AG09309 (cell line): ENCODE results near the gene RAD51B.

Source experiments
- DNase-seq: peaks from one replicate; pipeline ENCODE4 v3.0.0-alpha.2; 2010; ENCODE audit warnings: low read depth
- H3K4me3 ChIP-seq: 2 replicates; pipeline ENCODE4 v1.5.1; 2011; ENCODE audit warnings: mild to moderate bottlenecking, low read depth, low read length, moderate library complexity; ENCODE audit not compliant: control insufficient read depth
- CTCF ChIP-seq: IDR thresholded peaks from 2 replicates; pipeline ENCODE4 v1.5.1; 2011; ENCODE audit warnings: mild to moderate bottlenecking, low read depth, low read length, inconsistent platforms; ENCODE audit not compliant: insufficient read depth, control insufficient read depth; ENCODE audit errors: missing control alignments

The RAD51B gene

GRCh38 chr14:68747393-68747792 lies 927.8 kb downstream of the RAD51B start:
- TF ChIP-seq CTCF: no peak
- no peak for DNase-seq
- no peak overlapping the region for H3K4me3 ChIP-seq

- H3K4me3 ChIP-seq: no peak overlapping the region
- DNase-seq: no peak
Measured at GRCh38 chr14:68748260-68748659, 928.7 kb downstream of the RAD51B start.

GRCh38 chr14:68748691-68749090 lies 929.1 kb downstream of the RAD51B start:
- TF ChIP-seq CTCF: no peak
- no peak overlapping the region for H3K4me3 ChIP-seq
- DNase-seq: no peak

More at GRCh38 chr14:68748260-68748659, 928.7 kb downstream of the RAD51B start:
- no peak for TF ChIP-seq CTCF

- no peak overlapping the region for H3K4me3 ChIP-seq
- no peak for TF ChIP-seq CTCF
- DNase-seq: no peak
Measured at GRCh38 chr14:68749487-68750475, 930.2 kb downstream of the RAD51B start.

GRCh38 chr14:68752271-68753006 lies 932.9 kb downstream of the RAD51B start:
- no peak overlapping the region for H3K4me3 ChIP-seq
- DNase-seq: no peak
- TF ChIP-seq CTCF: no peak

GRCh38 chr14:68753690-68754089 lies 934.1 kb downstream of the RAD51B start:
- no peak overlapping the region for H3K4me3 ChIP-seq
- no peak for TF ChIP-seq CTCF
- DNase-seq: peak; percentile 46
